GM19452 (cell line): ENCODE data around the gene RASIP1.
"Not testable (repeated sequence)": the region's sequence is repeated elsewhere in the genome, so short reads cannot be mapped to it uniquely, and the experiment has no call there.

Source experiments
- ATAC-seq: cut with Tn5 transposase; IDR thresholded peaks from one replicate; pipeline ENCODE4 v1.9.1; 2021; ENCODE audit not compliant: unreplicated experiment

Gene RASIP1

GRCh38 chr19:48713041-48713863, 27.2 kb downstream of the RASIP1 start:
- no peak for ATAC-seq

GRCh38 chr19:48711106-48711662, 29.2 kb downstream of the RASIP1 start:
- no peak for ATAC-seq

- no peak for ATAC-seq
Observed at GRCh38 chr19:48708471-48708870, 31.9 kb downstream of the RASIP1 start.

GRCh38 chr19:48705431-48705830, 35.0 kb downstream of the RASIP1 start:
- no peak for ATAC-seq

GRCh38 chr19:48703316-48703715, 37.1 kb downstream of the RASIP1 start:
- no peak for ATAC-seq

- no peak for ATAC-seq
Observed at GRCh38 chr19:48702701-48703100, 37.7 kb downstream of the RASIP1 start.

GRCh38 chr19:48698046-48698445, 42.4 kb downstream of the RASIP1 start:
- no peak for ATAC-seq

- ATAC-seq = no peak
Observed at GRCh38 chr19:48696353-48697010, 43.9 kb downstream of the RASIP1 start.

GRCh38 chr19:48695743-48696352, 44.6 kb downstream of the RASIP1 start, which contains the start of gene FUT2:
Gene FUT2 (plus strand): TSS chr19:48695971. CDS start chr19:48702957, 6,986 bp downstream.
- ATAC-seq = no peak

GRCh38 chr19:48693629-48694028, 46.8 kb downstream of the RASIP1 start:
- ATAC-seq = not testable (repeated sequence)

- ATAC-seq = no peak
Observed at GRCh38 chr19:48689449-48689848, 51.0 kb downstream of the RASIP1 start.

- no peak for ATAC-seq
Observed at GRCh38 chr19:48687776-48688175, 52.6 kb downstream of the RASIP1 start.

- not testable (repeated sequence) for ATAC-seq
Observed at GRCh38 chr19:48686637-48687036, 53.8 kb downstream of the RASIP1 start.

- ATAC-seq = no peak
Observed at GRCh38 chr19:48686088-48686487, 54.3 kb downstream of the RASIP1 start.

GRCh38 chr19:48685583-48685982, 54.8 kb downstream of the RASIP1 start:
- no peak for ATAC-seq

GRCh38 chr19:48683349-48683748, 57.1 kb downstream of the RASIP1 start:
- no peak for ATAC-seq

- ATAC-seq = no peak
Observed at GRCh38 chr19:48681127-48681470, 59.3 kb downstream of the RASIP1 start.

- no peak for ATAC-seq
Observed at GRCh38 chr19:48680436-48681126, 59.8 kb downstream of the RASIP1 start.

- not testable (repeated sequence) for ATAC-seq
Observed at GRCh38 chr19:48680006-48680405, 60.4 kb downstream of the RASIP1 start.

GRCh38 chr19:48678201-48678600, 62.2 kb downstream of the RASIP1 start:
- no peak for ATAC-seq

- no peak for ATAC-seq
Observed at GRCh38 chr19:48676887-48677286, 63.5 kb downstream of the RASIP1 start.
